Stimulated activated naive B cell treated with anti-CD40 and anti-IgM and Interleukin-4, amounts not matched to agents 10 μg/mL and 1 μg/mL and 100 μg/mL, for 72 hours (primary cell): ENCODE data around the gene CHAF1A.

Source experiments
- ATAC-seq, 2 donors: fragments of 150-1000 bp; cut with Tn5 transposase; replicated peaks; 2 replicates each; pipeline ENCODE4 v1.10.0; 2021; ENCODE audit warnings: moderate library complexity in 1 of 2
- DNase-seq: peaks from one replicate; pipeline ENCODE4 v3.0.0; 2021
- H3K27ac Mint-ChIP-seq: one replicate; pipeline ENCODE4 v1.8.0; 2022; ENCODE audit warnings: mild to moderate bottlenecking, mixed read lengths
- H3K27me3 Mint-ChIP-seq, 2 donors: one replicate each; pipeline ENCODE4 v1.8.0; 2022; ENCODE audit warnings: mixed read lengths in 2 of 2
- H3K36me3 Mint-ChIP-seq, 2 donors: one replicate each; pipeline ENCODE4 v1.8.0; 2022; ENCODE audit warnings: mixed read lengths in 2 of 2, mild to moderate bottlenecking in 1 of 2
- H3K4me1 Mint-ChIP-seq, 2 donors: one replicate each; pipeline ENCODE4 v1.8.0; 2022; ENCODE audit warnings: mixed read lengths in 2 of 2, mild to moderate bottlenecking in 1 of 2
- H3K4me3 Mint-ChIP-seq, 2 donors: one replicate each; pipeline ENCODE4 v1.8.0; 2022; ENCODE audit warnings: mild to moderate bottlenecking in 2 of 2, mixed read lengths in 2 of 2, moderate library complexity in 1 of 2
- H3K9me3 Mint-ChIP-seq, 2 donors: one replicate each; pipeline ENCODE4 v1.8.0; 2022; ENCODE audit warnings: mixed read lengths in 2 of 2, mild to moderate bottlenecking in 1 of 2

Gene CHAF1A

GRCh38 chr19:4402171-4403004, at the start of gene CHAF1A:
CHAF1A (plus strand) TSS chr19:4402640; CDS start chr19:4402763, 123 bp downstream.
- peaks cover 11 to 12% of the 10 kb centered on the region in 2 donors for H3K36me3 Mint-ChIP-seq
- peak; percentile 99 for DNase-seq
- no peaks in the 10 kb centered on the region for H3K27me3 Mint-ChIP-seq
- peaks cover 26 to 50% of the 10 kb centered on the region in 2 donors for H3K4me1 Mint-ChIP-seq
- peaks cover 0 to 2% of the 10 kb centered on the region in 2 donors for H3K9me3 Mint-ChIP-seq
- H3K4me3 Mint-ChIP-seq = peak within 1 kb of the TSS; percentile 91 to 93
- ATAC-seq = peak; percentile 91
- peak within 1 kb of the TSS; percentile 91 for H3K27ac Mint-ChIP-seq

- peaks cover 9 to 15% of the 10 kb centered on the region in 2 donors for H3K4me1 Mint-ChIP-seq
- no peaks in the 10 kb centered on the region for H3K9me3 Mint-ChIP-seq
- peak overlapping the region; percentile 81 for H3K27ac Mint-ChIP-seq
- H3K4me3 Mint-ChIP-seq = no peak overlapping the region
- ATAC-seq (peak; percentile 69), DNase-seq (no peak)
- H3K36me3 Mint-ChIP-seq = peaks cover 22 to 55% of the 10 kb centered on the region in 2 donors
- no peaks in the 10 kb centered on the region for H3K27me3 Mint-ChIP-seq
These were observed 49.7 kb upstream of the CHAF1A start for GRCh38 chr19:4352701-4353121.

- Mint-ChIP-seq H3K4me3 (no peak overlapping the region), H3K4me1 (peaks cover 9 to 18% of the 10 kb centered on the region in 2 donors), H3K27ac (peak overlapping the region; percentile 31), H3K27me3 (no peaks in the 10 kb centered on the region), H3K36me3 (peaks cover 22 to 51% of the 10 kb centered on the region in 2 donors), H3K9me3 (no peaks in the 10 kb centered on the region)
- no peak for ATAC-seq
- no peak for DNase-seq
These were observed 48.2 kb upstream of the CHAF1A start for GRCh38 chr19:4354282-4354681.

GRCh38 chr19:4354897-4355296, 47.5 kb upstream of the CHAF1A start:
- Mint-ChIP-seq H3K4me3 (no peak overlapping the region), H3K36me3 (peaks cover 18 to 47% of the 10 kb centered on the region in 2 donors), H3K9me3 (no peaks in the 10 kb centered on the region)

GRCh38 chr19:4357095-4357797, 45.2 kb upstream of the CHAF1A start:
- no peaks in the 10 kb centered on the region for H3K9me3 Mint-ChIP-seq
- ATAC-seq (no peak), DNase-seq (no peak)
- peak overlapping the region; percentile 81 for H3K27ac Mint-ChIP-seq
- H3K4me3 Mint-ChIP-seq = no peak overlapping the region
- H3K4me1 Mint-ChIP-seq = peaks cover 9 to 21% of the 10 kb centered on the region in 2 donors
- H3K27me3 Mint-ChIP-seq = no peaks in the 10 kb centered on the region
- peaks cover 22 to 51% of the 10 kb centered on the region in 2 donors for H3K36me3 Mint-ChIP-seq

More at GRCh38 chr19:4354897-4355296, 47.5 kb upstream of the CHAF1A start:
- no peak for DNase-seq
- ATAC-seq = no peak
- Mint-ChIP-seq H3K27ac (no peak overlapping the region), H3K4me1 (peaks cover 9 to 18% of the 10 kb centered on the region in 2 donors), H3K27me3 (no peaks in the 10 kb centered on the region)

- Mint-ChIP-seq H3K36me3 (peaks cover 20 to 53% of the 10 kb centered on the region in 2 donors), H3K27me3 (no peaks in the 10 kb centered on the region), H3K27ac (peak overlapping the region; percentile 81), H3K9me3 (no peaks in the 10 kb centered on the region), H3K4me3 (peak overlapping the region in 1 of 2 donors; percentile 46), H3K4me1 (peaks cover 6 to 16% of the 10 kb centered on the region in 2 donors)
- ATAC-seq (no peak), DNase-seq (no peak)
These were observed 44.5 kb upstream of the CHAF1A start for GRCh38 chr19:4357921-4358326.

- Mint-ChIP-seq H3K4me1 (peaks cover 6 to 16% of the 10 kb centered on the region in 2 donors), H3K27me3 (no peaks in the 10 kb centered on the region), H3K9me3 (no peaks in the 10 kb centered on the region), H3K36me3 (peaks cover 23 to 58% of the 10 kb centered on the region in 2 donors), H3K27ac (peak overlapping the region; percentile 81), H3K4me3 (no peak overlapping the region)
- no peak for ATAC-seq
- DNase-seq = no peak
These were observed 43.5 kb upstream of the CHAF1A start for GRCh38 chr19:4358709-4359626.

- ATAC-seq (peak in 1 of 2 donors; percentile 18), DNase-seq (no peak)
- Mint-ChIP-seq H3K27ac (peak overlapping the region; percentile 81), H3K4me1 (peaks cover 6 to 16% of the 10 kb centered on the region in 2 donors), H3K9me3 (no peaks in the 10 kb centered on the region), H3K4me3 (no peak overlapping the region), H3K27me3 (no peaks in the 10 kb centered on the region), H3K36me3 (peaks cover 23 to 51% of the 10 kb centered on the region in 2 donors)
These were observed 42.8 kb upstream of the CHAF1A start for GRCh38 chr19:4359627-4360000.

GRCh38 chr19:4360081-4360569, 42.3 kb upstream of the CHAF1A start:
- ATAC-seq = no peak
- Mint-ChIP-seq H3K4me1 (peaks cover 6 to 16% of the 10 kb centered on the region in 2 donors), H3K27me3 (no peaks in the 10 kb centered on the region), H3K27ac (peak overlapping the region; percentile 92), H3K9me3 (no peaks in the 10 kb centered on the region), H3K4me3 (peak overlapping the region in 1 of 2 donors; percentile 22), H3K36me3 (peaks cover 23 to 50% of the 10 kb centered on the region in 2 donors)
- DNase-seq = no peak

GRCh38 chr19:4360641-4361151, 41.7 kb upstream of the CHAF1A start:
- H3K36me3 Mint-ChIP-seq = peaks cover 23 to 53% of the 10 kb centered on the region in 2 donors
- H3K27me3 Mint-ChIP-seq = no peaks in the 10 kb centered on the region
- H3K4me3 Mint-ChIP-seq = peak overlapping the region in 1 of 2 donors; percentile 22
- DNase-seq (no peak), ATAC-seq (no peak)
- H3K9me3 Mint-ChIP-seq = no peaks in the 10 kb centered on the region
- peak overlapping the region; percentile 92 for H3K27ac Mint-ChIP-seq
- H3K4me1 Mint-ChIP-seq = peaks cover 6 to 16% of the 10 kb centered on the region in 2 donors

GRCh38 chr19:4361152-4362046, 41.0 kb upstream of the CHAF1A start:
- ATAC-seq (no peak), DNase-seq (no peak)
- Mint-ChIP-seq H3K9me3 (no peaks in the 10 kb centered on the region), H3K27ac (peak overlapping the region; percentile 92), H3K4me1 (peaks cover 6 to 16% of the 10 kb centered on the region in 2 donors), H3K27me3 (no peaks in the 10 kb centered on the region), H3K36me3 (peaks cover 18 to 48% of the 10 kb centered on the region in 2 donors), H3K4me3 (no peak overlapping the region)

GRCh38 chr19:4362101-4362828, 40.2 kb upstream of the CHAF1A start:
- H3K36me3 Mint-ChIP-seq = peaks cover 21 to 50% of the 10 kb centered on the region in 2 donors
- H3K4me3 Mint-ChIP-seq = no peak overlapping the region
- no peak for ATAC-seq
- no peaks in the 10 kb centered on the region for H3K9me3 Mint-ChIP-seq
- no peak for DNase-seq
- peak overlapping the region; percentile 79 for H3K27ac Mint-ChIP-seq
- H3K4me1 Mint-ChIP-seq = peaks cover 7 to 18% of the 10 kb centered on the region in 2 donors
- no peaks in the 10 kb centered on the region for H3K27me3 Mint-ChIP-seq
